ENCODE data around the gene SDC1.

Gene SDC1

GRCh38 chr2:20229322-20230113 is 4.6 kb upstream of the SDC1 start:
- no peak for DNase-seq (ENCODE audit: low read depth, low spot score)

- no peak for DNase-seq (ENCODE audit: low read depth, low spot score)
Measured at GRCh38 chr2:20227894-20228505, 3.1 kb upstream of the SDC1 start.

GRCh38 chr2:20226152-20226545 is 1.2 kb upstream of the SDC1 start:
- no peak for DNase-seq (ENCODE audit: low read depth, low spot score)

GRCh38 chr2:20225294-20226151 is 593 bp upstream of the SDC1 start:
- no peak for DNase-seq (ENCODE audit: low read depth, low spot score)

GRCh38 chr2:20224164-20224715 is 690 bp downstream of the SDC1 start:
- DNase-seq (ENCODE audit: low read depth, low spot score), result no peak

GRCh38 chr2:20223407-20224163 is 1.3 kb downstream of the SDC1 start:
- no peak for DNase-seq (ENCODE audit: low read depth, low spot score)

GRCh38 chr2:20222769-20223406 is 2.0 kb downstream of the SDC1 start:
- DNase-seq (ENCODE audit: low read depth, low spot score), result no peak

GRCh38 chr2:20222014-20222768 is 2.7 kb downstream of the SDC1 start:
- DNase-seq (ENCODE audit: low read depth, low spot score), result no peak

GRCh38 chr2:20221555-20221973 is 3.4 kb downstream of the SDC1 start:
- DNase-seq (ENCODE audit: low read depth, low spot score), result no peak

GRCh38 chr2:20220806-20221554 is 4.0 kb downstream of the SDC1 start:
- DNase-seq (ENCODE audit: low read depth, low spot score), result no peak

- DNase-seq (ENCODE audit: low read depth, low spot score), result no peak
Measured at GRCh38 chr2:20219763-20220380, 5.1 kb downstream of the SDC1 start.

GRCh38 chr2:20218331-20219320 is 6.3 kb downstream of the SDC1 start:
- DNase-seq (ENCODE audit: low read depth, low spot score), result no peak

- DNase-seq (ENCODE audit: low read depth, low spot score), result no peak
Measured at GRCh38 chr2:20217041-20217970, 7.6 kb downstream of the SDC1 start.

GRCh38 chr2:20216130-20217025 is 8.6 kb downstream of the SDC1 start:
- no peak for DNase-seq (ENCODE audit: low read depth, low spot score)

- DNase-seq (ENCODE audit: low read depth, low spot score), result no peak
Measured at GRCh38 chr2:20215183-20216040, 9.5 kb downstream of the SDC1 start.
